Measurements from ENCODE around the gene USP43. TPM values are rescaled to one million over a fixed set of nuclear protein-coding genes. Genes with fewer than 3 reads are reported as not detected.

Gene USP43
- polyA plus RNA-seq, 1 of the 3 experiments (the other 2 are of a cell fraction): 0.07 TPM

GRCh38 chr17:9755083-9755482, 109.8 kb downstream of the USP43 start (continued):
- no peak for TF ChIP-seq CHD2 (IDR thresholded peaks at IDR 0.05; ENCODE audit: low read length, partially characterized antibody)

GRCh38 chr17:9760266-9760665, 114.9 kb downstream of the USP43 start:
- H3K9me2 ChIP-seq: no peaks in the 10 kb centered on the region
- no peak overlapping the region for H3K4me3 ChIP-seq (ENCODE audit: low read depth in 2 of 2, low read length in 1 of 2)
- H3K9me3 ChIP-seq: no peaks in the 10 kb centered on the region
- H3K4me2 ChIP-seq: no peak overlapping the region
- H3K9ac ChIP-seq: no peak overlapping the region
- no peaks in the 10 kb centered on the region for H3F3A ChIP-seq (replicated peaks; ENCODE audit: insufficient read depth)
- DNase-seq: no peak
- no peaks in the 10 kb centered on the region for H4K20me1 ChIP-seq (ENCODE audit: insufficient read depth)
- H3K27me3 ChIP-seq (ENCODE audit: insufficient read depth): peaks cover 6% of the 10 kb centered on the region; the same call in 1 of the 2 replicates
- POLR2A ChIA-PET: no interaction called here
- no peaks in the 10 kb centered on the region for H3K4me1 ChIP-seq (ENCODE audit: control insufficient read depth in 1 of 2, insufficient read depth in 2 of 2, low read depth in 1 of 2, low read length in 1 of 2)
- CTCF ChIA-PET: interaction anchor here (1.3 kb wide), 1 partner anchor 32 kb away, joined by 3 read pairs; no protein-coding TSS in a partner anchor
- WGBS (ENCODE audit: low lambda C conversion rate): 16% methylated on average over 1 of the region's 1 CpG
- H3K79me2 ChIP-seq (ENCODE audit: insufficient read depth): no peaks in the 10 kb centered on the region
- no peak for TF ChIP-seq NFIC (IDR thresholded peaks at IDR 0.05; ENCODE audit: borderline replicate concordance)
- no peak for TF ChIP-seq FOXJ3 (CRISPR knock-in tag; IDR thresholded peaks at IDR 0.05)
- TF ChIP-seq TCF12 (IDR thresholded peaks at IDR 0.05): no peak
- no peak for TF ChIP-seq RXRA (IDR thresholded peaks at IDR 0.05; ENCODE audit: borderline replicate concordance, low read depth)
- TF ChIP-seq FOSL2 (IDR thresholded peaks at IDR 0.05; ENCODE audit: borderline replicate concordance, low read depth): no peak
- TF ChIP-seq POLR2AphosphoS5 (IDR thresholded peaks at IDR 0.05; ENCODE audit: low read depth, low read length): no peak
- TF ChIP-seq EZH2phosphoT487 (IDR thresholded peaks at IDR 0.05; ENCODE audit: borderline replicate concordance, low read depth): no peak
- no peak for TF ChIP-seq ELF1 (IDR thresholded peaks at IDR 0.05)
- TF ChIP-seq NRF1 (IDR thresholded peaks at IDR 0.05; ENCODE audit: low read depth, low read length): no peak
- no peak for TF ChIP-seq CTCF (IDR thresholded peaks at IDR 0.05)
- TF ChIP-seq FOXM1 (IDR thresholded peaks at IDR 0.05; ENCODE audit: low read depth): no peak
- TF ChIP-seq, protein P1, sequence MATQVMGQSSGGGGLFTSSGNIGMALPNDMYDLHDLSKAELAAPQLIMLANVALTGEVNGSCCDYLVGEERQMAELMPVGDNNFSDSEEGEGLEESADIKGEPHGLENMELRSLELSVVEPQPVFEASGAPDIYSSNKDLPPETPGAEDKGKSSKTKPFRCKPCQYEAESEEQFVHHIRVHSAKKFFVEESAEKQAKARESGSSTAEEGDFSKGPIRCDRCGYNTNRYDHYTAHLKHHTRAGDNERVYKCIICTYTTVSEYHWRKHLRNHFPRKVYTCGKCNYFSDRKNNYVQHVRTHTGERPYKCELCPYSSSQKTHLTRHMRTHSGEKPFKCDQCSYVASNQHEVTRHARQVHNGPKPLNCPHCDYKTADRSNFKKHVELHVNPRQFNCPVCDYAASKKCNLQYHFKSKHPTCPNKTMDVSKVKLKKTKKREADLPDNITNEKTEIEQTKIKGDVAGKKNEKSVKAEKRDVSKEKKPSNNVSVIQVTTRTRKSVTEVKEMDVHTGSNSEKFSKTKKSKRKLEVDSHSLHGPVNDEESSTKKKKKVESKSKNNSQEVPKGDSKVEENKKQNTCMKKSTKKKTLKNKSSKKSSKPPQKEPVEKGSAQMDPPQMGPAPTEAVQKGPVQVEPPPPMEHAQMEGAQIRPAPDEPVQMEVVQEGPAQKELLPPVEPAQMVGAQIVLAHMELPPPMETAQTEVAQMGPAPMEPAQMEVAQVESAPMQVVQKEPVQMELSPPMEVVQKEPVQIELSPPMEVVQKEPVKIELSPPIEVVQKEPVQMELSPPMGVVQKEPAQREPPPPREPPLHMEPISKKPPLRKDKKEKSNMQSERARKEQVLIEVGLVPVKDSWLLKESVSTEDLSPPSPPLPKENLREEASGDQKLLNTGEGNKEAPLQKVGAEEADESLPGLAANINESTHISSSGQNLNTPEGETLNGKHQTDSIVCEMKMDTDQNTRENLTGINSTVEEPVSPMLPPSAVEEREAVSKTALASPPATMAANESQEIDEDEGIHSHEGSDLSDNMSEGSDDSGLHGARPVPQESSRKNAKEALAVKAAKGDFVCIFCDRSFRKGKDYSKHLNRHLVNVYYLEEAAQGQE (IDR thresholded peaks at IDR 0.05; ENCODE audit: low read depth, low read length): no peak
- H3K27ac ChIP-seq (ENCODE audit: low read depth in 2 of 2, low read length in 1 of 2): no peak overlapping the region
- H3K36me3 ChIP-seq (replicated peaks in 1 of 2; ENCODE audit: control insufficient read depth in 1 of 2, insufficient read depth in 2 of 2, low read length in 1 of 2): no peaks in the 10 kb centered on the region
- no peak overlapping the region for H2AFZ ChIP-seq (ENCODE audit: low read depth)
